Measurements from ENCODE around the gene GRK5. TPM values are rescaled to one million over a fixed set of nuclear protein-coding genes. Genes with fewer than 3 reads are reported as not detected.

The GRK5 gene
- total RNA-seq, 1 experiment from 2014 or later, result 29.0 TPM

DNA sequence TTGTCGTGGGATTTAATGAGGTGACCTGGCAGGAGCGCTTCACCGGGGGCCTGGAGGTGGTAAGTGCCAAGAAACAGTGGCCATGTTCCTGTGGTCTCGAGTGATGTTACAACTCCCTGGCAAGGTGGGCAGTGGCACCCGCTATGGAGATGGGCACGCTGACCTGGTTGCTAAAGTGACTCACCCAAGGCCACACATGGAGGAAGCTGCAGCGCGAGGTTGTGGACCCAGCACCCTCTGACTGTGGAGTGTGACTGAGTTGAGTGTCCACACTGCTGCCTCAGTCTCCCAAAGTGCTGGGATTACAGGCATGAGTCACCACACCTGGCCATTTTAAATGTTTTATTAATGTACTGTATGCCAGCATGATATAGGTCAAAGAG, 261.9 kb downstream of the GRK5 start:
- intact Hi-C loops (cut with micrococcal nuclease; ENCODE audit: unreplicated experiment), result no loop called here
- TF ChIP-seq, protein P1, sequence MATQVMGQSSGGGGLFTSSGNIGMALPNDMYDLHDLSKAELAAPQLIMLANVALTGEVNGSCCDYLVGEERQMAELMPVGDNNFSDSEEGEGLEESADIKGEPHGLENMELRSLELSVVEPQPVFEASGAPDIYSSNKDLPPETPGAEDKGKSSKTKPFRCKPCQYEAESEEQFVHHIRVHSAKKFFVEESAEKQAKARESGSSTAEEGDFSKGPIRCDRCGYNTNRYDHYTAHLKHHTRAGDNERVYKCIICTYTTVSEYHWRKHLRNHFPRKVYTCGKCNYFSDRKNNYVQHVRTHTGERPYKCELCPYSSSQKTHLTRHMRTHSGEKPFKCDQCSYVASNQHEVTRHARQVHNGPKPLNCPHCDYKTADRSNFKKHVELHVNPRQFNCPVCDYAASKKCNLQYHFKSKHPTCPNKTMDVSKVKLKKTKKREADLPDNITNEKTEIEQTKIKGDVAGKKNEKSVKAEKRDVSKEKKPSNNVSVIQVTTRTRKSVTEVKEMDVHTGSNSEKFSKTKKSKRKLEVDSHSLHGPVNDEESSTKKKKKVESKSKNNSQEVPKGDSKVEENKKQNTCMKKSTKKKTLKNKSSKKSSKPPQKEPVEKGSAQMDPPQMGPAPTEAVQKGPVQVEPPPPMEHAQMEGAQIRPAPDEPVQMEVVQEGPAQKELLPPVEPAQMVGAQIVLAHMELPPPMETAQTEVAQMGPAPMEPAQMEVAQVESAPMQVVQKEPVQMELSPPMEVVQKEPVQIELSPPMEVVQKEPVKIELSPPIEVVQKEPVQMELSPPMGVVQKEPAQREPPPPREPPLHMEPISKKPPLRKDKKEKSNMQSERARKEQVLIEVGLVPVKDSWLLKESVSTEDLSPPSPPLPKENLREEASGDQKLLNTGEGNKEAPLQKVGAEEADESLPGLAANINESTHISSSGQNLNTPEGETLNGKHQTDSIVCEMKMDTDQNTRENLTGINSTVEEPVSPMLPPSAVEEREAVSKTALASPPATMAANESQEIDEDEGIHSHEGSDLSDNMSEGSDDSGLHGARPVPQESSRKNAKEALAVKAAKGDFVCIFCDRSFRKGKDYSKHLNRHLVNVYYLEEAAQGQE (IDR thresholded peaks at IDR 0.05; ENCODE audit: insufficient read depth in 1 of 2, low read depth in 2 of 2, low read length in 1 of 2), result no peak
- TF ChIP-seq POLR2AphosphoS5 (IDR thresholded peaks at IDR 0.05; ENCODE audit: low read depth, low read length), result no peak
- TF ChIP-seq TCF7L2 (IDR thresholded peaks at IDR 0.05; ENCODE audit: low read depth, low read length), result no peak
- TF ChIP-seq SIN3A (IDR thresholded peaks at IDR 0.05; ENCODE audit: borderline replicate concordance, insufficient read depth, low read depth, low read length), result no peak
- TF ChIP-seq, protein P2, sequence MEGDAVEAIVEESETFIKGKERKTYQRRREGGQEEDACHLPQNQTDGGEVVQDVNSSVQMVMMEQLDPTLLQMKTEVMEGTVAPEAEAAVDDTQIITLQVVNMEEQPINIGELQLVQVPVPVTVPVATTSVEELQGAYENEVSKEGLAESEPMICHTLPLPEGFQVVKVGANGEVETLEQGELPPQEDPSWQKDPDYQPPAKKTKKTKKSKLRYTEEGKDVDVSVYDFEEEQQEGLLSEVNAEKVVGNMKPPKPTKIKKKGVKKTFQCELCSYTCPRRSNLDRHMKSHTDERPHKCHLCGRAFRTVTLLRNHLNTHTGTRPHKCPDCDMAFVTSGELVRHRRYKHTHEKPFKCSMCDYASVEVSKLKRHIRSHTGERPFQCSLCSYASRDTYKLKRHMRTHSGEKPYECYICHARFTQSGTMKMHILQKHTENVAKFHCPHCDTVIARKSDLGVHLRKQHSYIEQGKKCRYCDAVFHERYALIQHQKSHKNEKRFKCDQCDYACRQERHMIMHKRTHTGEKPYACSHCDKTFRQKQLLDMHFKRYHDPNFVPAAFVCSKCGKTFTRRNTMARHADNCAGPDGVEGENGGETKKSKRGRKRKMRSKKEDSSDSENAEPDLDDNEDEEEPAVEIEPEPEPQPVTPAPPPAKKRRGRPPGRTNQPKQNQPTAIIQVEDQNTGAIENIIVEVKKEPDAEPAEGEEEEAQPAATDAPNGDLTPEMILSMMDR (IDR thresholded peaks at IDR 0.05), result no peak
- no peak overlapping the region for H3K4me3 ChIP-seq (ENCODE audit: low read depth in 2 of 2, low read length in 2 of 2)
- no peak for DNase-seq (ENCODE audit: low read depth, low spot score)
- 0 out of 2 replicates have a peak, but pooled peaks cover 2% of the 10 kb centered on the region for H3K4me1 ChIP-seq (ENCODE audit: control insufficient read depth, insufficient read depth, low read length)
- CTCF ChIA-PET, result no interaction called here
- POLR2A ChIA-PET, result interaction anchor here (0.6 kb wide), 1 partner anchor 325 kb away, joined by 3 read pairs; no protein-coding TSS in a partner anchor
- H3K9me3 ChIP-seq (ENCODE audit: control insufficient read depth, insufficient read depth, low read depth, low read length), result no peaks in the 10 kb centered on the region
- H3K27ac ChIP-seq (ENCODE audit: low read length), result no peak overlapping the region
- no TSS peak for BruUV-seq (replicated peaks)
- ATAC-seq, result no peak
- H3K27me3 ChIP-seq (ENCODE audit: control insufficient read depth, insufficient read depth, low read length), result no peaks in the 10 kb centered on the region; the same call in 1 of the 2 replicates
- in situ Hi-C loops (cut with HindIII; ENCODE audit: low pct_unique_long_range_greater_than_20kb, low sequenced_read_pairs), result no loop called here
- no peaks in the 10 kb centered on the region for H3K36me3 ChIP-seq (ENCODE audit: control insufficient read depth, insufficient read depth, low read length)

DNA sequence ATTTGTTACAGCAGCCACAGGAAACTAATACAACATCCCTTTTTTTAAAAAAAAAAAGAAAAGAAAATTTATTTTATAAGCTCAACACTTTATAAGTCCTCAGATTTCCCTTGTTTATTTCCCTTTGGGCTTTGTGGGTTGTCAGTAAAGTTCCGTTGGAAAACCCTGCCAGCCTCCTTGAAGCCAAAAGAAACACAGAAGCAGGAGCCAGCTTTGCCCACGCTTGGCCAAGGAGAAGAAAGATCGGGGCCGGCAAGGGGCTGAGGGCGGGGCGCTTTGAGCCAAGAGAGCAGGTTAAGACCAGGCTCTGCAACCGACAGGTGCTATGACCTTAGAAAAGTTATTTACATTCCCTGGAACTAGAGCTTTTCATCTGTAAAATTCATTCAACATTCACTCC, 262.5 kb downstream of the GRK5 start:
- no peaks in the 10 kb centered on the region; the same call in 1 of the 2 replicates for H3K27me3 ChIP-seq (ENCODE audit: control insufficient read depth, insufficient read depth, low read length)
- TF ChIP-seq, protein P2 (IDR thresholded peaks at IDR 0.05), result no peak
- TF ChIP-seq SIN3A (IDR thresholded peaks at IDR 0.05; ENCODE audit: borderline replicate concordance, insufficient read depth, low read depth, low read length) (no peak), TCF7L2 (IDR thresholded peaks at IDR 0.05; ENCODE audit: low read depth, low read length) (no peak), POLR2AphosphoS5 (IDR thresholded peaks at IDR 0.05; ENCODE audit: low read depth, low read length) (no peak)
- TF ChIP-seq, protein P1 (IDR thresholded peaks at IDR 0.05; ENCODE audit: insufficient read depth in 1 of 2, low read depth in 2 of 2, low read length in 1 of 2), result no peak
- H3K27ac ChIP-seq (ENCODE audit: low read length), result no peak overlapping the region
- in situ Hi-C loops (cut with HindIII; ENCODE audit: low pct_unique_long_range_greater_than_20kb, low sequenced_read_pairs), result no loop called here
- ChIA-PET CTCF (interaction anchor here (0.6 to 0.7 kb wide), 2 partner anchors 11 to 270 kb away, joined by 3 to 4 read pairs; no protein-coding TSS in a partner anchor), POLR2A (interaction anchor here (0.6 kb wide), 1 partner anchor 326 kb away, joined by 3 read pairs; no protein-coding TSS in a partner anchor)
- BruUV-seq (replicated peaks), result no TSS peak
- no peak for ATAC-seq
- 0 out of 2 replicates have a peak, but pooled peaks cover 2% of the 10 kb centered on the region for H3K4me1 ChIP-seq (ENCODE audit: control insufficient read depth, insufficient read depth, low read length)
- H3K36me3 ChIP-seq (ENCODE audit: control insufficient read depth, insufficient read depth, low read length), result no peaks in the 10 kb centered on the region
- intact Hi-C loops (cut with micrococcal nuclease; ENCODE audit: unreplicated experiment), result no loop called here
- no peak for DNase-seq (ENCODE audit: low read depth, low spot score)
- H3K4me3 ChIP-seq (ENCODE audit: low read depth in 2 of 2, low read length in 2 of 2), result no peak overlapping the region
- H3K9me3 ChIP-seq (ENCODE audit: control insufficient read depth, insufficient read depth, low read depth, low read length), result no peaks in the 10 kb centered on the region

All from Panc1 (cell line).